ENCODE measurements around the gene FRAT1.

Gene FRAT1

GRCh38 chr10:97307866-97308780 is 10.9 kb upstream of the FRAT1 start:
- DNase-seq, result no peak

DNA sequence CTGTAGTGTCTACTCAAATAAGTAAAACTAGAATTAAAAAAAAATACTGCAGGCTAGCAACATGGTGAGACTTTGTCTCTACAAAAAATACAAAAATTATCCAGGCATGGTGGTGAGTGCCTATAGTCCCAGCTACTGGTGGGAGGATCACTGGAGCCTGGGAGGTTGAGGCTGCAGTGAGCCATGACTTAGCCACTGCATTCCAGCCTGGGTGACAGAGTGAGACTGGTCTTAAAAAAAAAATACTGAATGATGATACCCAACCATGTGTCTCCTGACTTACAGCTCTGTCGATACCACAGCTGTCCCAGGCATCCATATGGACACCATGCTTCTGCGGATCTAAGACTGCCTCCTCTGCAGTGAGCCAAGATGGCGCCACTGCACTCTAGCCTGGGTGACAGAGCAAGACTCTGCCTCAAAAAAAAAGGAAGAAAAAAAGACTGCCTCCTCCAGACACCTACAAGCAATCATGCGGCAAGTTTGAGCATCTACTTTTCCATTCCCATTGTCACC is 7.9 kb upstream of the FRAT1 start:
- no peak for DNase-seq

DNA sequence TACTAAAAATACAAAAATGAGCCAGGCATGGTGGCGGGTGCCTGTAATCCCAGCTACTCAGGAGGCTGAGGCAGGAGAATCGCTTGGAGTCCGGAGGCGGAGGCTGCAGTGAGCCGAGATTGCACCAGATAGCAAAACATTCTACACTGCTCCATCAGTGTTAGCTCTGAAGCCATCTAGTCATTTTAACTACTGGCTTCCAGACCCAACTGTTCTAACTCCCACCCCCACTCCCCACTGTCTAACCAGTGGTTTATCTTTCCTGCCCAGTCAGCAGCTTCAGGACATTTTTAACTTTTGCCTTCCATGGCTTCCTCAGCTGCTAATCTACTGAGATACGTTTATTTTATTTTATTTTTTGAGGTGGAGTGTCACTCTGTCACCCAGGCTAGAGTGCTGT is 6.2 kb upstream of the FRAT1 start:
- no peak for DNase-seq

- no peak for DNase-seq
Observed at GRCh38 chr10:97314671-97315070, 4.4 kb upstream of the FRAT1 start.

- peak; percentile 70 for DNase-seq
Observed at GRCh38 chr10:97319671-97320479, 804 bp downstream of the FRAT1 start.

DNA sequence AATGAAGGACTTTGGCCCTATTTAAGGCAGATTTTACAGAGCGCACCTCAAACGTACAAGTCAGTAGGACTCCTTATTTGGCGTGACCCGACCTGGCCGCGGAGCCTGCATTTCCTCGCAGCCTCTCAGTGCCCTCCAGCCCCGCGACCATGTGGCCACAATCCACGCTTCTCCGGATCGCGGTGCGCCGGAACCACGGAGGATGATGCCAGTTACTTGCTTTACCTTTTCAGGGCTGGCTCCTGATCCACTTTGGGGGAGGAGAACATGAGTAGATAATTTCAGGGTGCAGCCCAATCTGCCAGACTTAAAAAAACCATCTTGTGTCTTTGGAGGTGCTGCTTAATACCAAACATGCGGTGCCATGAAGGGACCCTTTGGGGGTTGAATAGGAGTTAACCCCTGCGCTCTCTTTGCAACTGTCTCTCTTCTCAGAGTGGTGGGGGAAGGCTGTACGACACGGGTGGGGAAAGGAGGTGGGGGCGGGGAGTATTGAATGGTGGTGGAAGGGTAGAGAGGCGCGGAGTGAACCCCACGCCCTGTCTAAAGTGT is 1.5 kb downstream of the FRAT1 start:
- peak; percentile 40 for DNase-seq

- peak; percentile 33 for DNase-seq
Observed at GRCh38 chr10:97321032-97321803, 2.1 kb downstream of the FRAT1 start.

DNA sequence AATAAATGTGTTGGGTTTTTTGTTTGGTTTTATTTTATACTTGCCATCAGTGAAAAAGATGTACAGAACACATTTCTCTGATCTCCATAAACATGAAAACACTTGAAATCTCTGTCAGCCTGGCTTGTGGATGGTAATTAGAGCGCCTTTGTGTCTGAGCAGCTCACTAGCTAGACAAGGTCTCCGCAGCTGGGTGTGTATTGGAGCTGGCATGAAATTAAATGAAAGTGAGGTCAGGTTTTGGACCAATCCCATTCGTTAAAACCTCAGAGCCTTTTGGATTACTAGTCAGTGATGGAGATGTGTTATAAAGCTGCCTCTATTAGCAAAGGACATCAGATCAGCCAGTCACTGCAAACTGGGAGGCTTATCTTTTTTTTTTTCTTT is 2.7 kb downstream of the FRAT1 start:
- DNase-seq, result no peak

DNA sequence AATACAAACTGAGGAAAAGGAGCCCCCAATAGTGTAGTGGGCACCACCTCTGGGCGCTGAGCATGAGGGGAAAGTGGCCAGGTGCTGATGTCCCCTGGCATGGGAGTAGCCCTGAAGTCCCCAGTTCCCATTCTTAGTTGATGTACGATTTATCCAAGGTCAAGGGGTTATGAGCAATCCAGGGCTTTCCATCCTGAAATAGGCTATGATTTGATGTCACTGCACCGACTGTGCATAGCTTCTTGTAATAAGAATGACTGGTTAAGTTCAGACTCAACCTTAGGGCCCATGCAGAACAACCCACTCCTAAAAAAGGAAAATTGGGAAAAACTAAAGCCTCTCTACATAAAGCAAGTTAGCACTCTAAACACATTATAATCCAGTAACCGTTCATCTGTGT is 4.4 kb downstream of the FRAT1 start:
- DNase-seq, result no peak

DNA sequence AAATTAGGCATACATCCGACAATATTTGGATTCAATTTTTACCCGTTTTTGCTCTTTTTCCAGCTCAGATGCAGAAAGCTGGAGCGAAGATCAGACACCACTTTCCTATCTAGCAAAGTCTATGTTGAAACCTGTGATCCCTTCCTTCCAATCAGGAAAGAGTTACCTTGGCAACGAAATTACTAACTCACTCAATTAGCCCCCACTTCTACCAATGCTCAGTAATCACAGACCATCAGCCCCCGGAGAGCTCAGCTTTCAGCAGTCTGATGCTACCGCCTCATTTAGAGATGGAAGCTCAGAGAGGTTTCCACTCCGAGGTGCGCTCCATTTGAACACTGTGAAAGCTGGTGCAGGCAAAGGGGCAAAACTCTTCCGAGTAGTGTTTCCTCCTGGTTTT is 6.7 kb downstream of the FRAT1 start:
- DNase-seq, result no peak

DNA sequence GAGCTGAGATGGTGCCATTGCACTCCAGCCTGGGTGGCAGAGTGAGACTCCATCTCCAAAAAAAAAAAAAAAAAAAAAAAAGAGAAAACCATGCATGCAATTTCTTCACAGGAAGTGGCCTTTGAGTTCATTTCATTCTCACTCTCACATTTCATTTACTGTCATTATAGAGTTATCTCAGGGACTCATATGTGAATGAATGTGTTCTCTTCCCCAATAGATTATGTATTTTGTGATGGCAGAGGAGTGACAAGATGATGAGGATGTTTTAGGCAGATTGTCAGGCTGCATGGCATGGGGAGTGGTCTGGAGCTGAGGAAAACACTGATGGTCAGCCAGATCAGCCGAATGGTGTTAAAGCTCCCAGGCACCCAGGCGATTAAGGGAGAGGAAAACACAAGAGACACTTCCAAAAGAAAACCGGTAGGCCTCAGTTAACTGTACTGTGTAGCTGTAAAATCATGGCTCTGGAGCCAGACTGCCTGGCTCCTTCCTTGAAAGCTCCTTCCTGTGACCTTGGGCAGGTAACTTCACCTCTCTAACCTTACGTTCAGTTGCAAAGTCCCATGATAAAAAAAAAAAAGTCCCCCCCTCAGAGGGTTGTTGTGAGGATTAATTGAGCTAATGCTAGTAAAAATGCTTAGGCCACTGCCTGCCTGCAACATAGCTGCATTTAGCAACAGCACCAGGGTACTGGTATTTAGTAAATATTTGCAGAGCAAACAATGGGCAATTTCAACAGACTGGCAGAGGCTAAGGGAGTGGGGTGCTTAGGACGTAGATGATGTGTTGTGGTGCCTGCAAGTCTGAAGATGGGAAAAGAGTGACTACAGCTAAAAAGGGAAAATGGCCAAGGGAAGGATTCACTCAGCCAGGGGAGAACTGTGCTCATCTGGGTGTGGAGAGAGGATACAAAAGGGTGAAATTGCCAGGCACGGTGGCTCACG is 8.6 kb downstream of the FRAT1 start:
- no peak for DNase-seq

GRCh38 chr10:97328646-97329453 is 9.8 kb downstream of the FRAT1 start:
- no peak for DNase-seq

GRCh38 chr10:97329766-97330165 is 10.7 kb downstream of the FRAT1 start:
- DNase-seq, result no peak

DNA sequence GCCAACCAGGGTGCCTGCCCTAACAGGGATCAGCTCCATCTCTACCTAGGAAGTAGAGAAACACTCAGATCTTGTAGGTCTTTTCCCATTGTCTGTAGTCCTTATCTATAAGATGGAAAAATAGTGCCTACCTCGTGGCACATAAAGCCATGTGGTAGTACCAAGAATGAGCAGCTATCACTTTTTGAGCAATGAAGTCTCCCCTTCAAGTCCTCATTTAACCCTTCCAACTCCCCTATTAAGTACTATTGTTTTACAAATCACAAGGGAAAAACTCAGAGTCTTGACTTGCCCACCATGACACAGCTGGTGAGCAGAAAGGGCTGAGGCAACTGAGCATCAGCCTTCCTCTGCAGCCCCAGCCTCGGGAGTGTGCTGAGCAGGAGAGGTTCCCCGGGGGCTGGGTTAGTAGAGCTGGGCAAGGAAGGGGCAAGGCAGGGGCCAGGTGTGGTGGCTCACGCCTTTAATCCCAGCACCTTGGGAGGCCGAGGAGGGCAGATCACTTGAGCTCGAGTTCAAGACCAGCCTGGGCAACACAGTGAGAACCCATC is 12.2 kb downstream of the FRAT1 start:
- no peak for DNase-seq

DNA sequence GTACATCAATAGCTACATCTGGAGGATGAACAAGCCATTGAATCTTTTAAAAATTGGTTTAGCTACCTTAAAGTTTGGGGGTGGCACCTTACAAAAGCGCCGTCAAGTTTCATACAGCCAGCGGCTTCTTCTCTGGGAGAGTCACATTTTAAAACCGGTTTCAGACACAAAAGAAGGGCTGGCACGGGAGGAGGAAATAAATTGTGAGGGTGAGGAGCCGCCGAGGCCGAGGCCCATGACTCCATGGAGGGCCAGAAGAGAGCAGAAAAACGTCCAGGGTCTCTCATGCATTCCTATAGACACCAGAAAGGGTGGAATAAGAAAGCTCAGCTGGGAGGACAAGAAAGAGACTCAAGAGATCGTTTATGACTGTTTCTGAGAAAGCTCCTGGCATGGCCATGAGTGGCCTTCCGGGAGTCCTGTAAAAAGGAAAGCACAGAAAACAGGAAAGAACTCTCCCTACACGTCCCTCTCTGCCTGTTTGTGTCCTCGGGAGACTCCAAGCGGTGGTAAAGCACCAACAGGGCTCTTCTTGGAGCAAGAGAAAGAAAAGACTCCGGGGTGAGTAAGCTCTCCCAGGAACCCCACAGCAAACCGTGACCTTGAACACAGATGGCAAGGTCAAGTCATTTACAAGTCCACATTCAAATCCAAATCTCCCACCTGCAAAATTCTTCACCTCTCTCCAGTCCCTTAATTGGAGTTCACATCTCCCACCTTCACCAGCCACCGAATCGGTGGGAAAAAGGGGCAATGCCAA is 13.7 kb downstream of the FRAT1 start:
- DNase-seq, result no peak

GRCh38 chr10:97333351-97333600 is 14.2 kb downstream of the FRAT1 start:
- DNase-seq, result peak; percentile 16

- peak; percentile 38 for DNase-seq
Observed at GRCh38 chr10:97333601-97334369, 14.7 kb downstream of the FRAT1 start.

DNA sequence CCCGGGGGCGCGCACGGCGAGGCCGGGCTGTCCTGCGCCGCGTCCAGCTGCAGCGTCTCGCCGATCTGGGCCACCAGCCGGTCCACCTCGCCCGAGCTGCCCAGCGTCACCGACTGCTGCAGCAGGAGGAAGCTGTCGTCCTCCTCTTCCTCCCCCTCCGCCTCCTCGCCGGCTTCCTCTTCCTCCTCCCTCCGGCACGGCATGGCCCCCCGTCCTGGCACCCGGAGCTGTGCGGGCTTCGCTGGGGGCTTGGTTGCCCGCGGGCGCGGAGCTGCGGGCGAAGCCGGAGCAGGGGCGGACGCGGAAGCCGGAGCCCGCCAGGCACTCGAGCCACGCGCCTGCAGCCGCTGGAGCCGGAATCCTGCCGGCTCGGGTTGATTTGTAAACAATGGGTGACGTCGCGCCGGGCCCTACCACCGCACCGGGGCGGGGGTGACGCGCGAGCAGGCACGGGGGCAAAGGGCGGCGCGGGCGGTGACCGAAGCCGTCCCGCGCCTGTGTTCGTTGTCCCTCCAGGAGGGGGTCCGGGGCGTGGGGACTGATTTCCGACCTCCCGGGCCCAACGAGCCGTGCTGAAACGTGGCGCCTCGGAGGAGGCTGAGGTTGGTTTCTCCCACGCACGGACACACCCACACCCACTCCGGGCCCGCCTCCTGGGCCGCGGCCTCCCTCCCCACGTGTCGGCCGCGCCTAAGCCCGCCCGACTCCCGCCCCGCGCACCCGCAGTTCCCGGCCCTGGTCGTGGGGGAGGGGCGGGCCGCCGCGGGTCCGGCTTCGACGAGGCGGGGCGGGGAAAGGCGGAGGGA is 15.5 kb downstream of the FRAT1 start, which contains the start of gene FRAT2:
TSS of gene FRAT2 (minus strand) at position 360 of the 806 bp plus-strand sequence. CDS start at position 203, 157 bp downstream.
- peak; percentile 92 for DNase-seq
